Measurements from ENCODE around the gene KATNAL2. TPM values are rescaled to one million over a fixed set of nuclear protein-coding genes. Genes with fewer than 3 reads are reported as not detected.

KATNAL2 gene
- 3.8 TPM for total RNA-seq
- long read RNA-seq, partial matches to known transcripts: 0 of 4 reads
- long read RNA-seq, other reads (novel, unspliced or antisense): 4 of 4 reads

DNA sequence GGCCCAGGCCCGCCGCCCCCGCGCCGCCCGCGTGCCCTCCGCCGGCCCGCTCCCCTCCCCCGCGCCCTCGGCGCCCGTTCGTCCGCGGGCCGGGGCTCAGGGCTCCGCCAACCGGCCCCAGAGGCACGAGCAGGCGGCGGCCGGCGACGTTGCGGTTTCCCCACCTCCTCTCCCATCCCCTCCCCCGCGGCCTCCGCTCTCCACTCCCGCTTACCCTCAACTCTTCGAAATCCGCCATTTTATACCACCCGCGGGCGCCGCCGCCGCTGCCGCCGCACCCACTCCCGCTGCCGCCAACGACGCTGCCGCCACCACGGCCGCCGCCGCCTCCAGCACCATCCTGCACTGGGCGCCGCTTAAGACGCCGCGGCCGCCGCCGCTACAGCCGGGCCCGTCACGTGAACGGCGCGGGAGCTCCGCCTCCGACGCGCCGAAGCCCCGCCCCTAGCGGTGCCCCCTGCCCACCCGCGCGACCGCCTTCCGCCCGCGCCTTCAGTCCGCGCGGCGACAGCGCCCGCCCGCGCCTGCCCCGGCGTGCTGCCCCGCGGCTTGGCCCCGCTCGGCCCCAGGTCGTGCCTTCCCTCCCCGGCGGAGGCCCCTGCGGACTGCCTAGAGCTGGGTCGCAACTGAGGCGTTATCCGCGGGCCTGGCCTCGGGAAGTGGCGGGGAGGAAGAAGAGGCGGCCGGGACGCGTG lies at the start of gene KATNAL2, which contains the start of gene PIAS2:
Gene KATNAL2, plus strand, starts transcription at position 495 of the 695 bp plus-strand sequence. CDS start 29,271 bp downstream, outside the sequence.
Gene PIAS2, minus strand, starts transcription at position 400 of the 695 bp plus-strand sequence. Its CDS starts 162 bp downstream, at position 238.
- peaks cover 28% of the 10 kb centered on the region for H3K4me1 ChIP-seq
- H3K36me3 ChIP-seq: no peaks in the 10 kb centered on the region
- H3K9me3 ChIP-seq: no peaks in the 10 kb centered on the region
- DNase-seq: peak; percentile 86
- H3K27ac ChIP-seq: peak within 1 kb of the TSS; percentile 87
- no peak for TF ChIP-seq CTCF (IDR thresholded peaks at IDR 0.05)
- H3K27me3 ChIP-seq (ENCODE audit: low read depth): no peaks in the 10 kb centered on the region
- H3K4me3 ChIP-seq: peak within 1 kb of the TSS; percentile 77
- ATAC-seq: peak; percentile 96 to 98
- intact Hi-C loops (cut with DNase I): no loop called here

GRCh38 chr18:46868169-46868921 lies 49.1 kb upstream of the KATNAL2 start:
- Histone ChIP-seq H3K9me3 (peaks cover 15% of the 10 kb centered on the region), H3K4me3 (no peak overlapping the region), H3K27ac (no peak overlapping the region), H3K36me3 (no peaks in the 10 kb centered on the region), H3K27me3 (ENCODE audit: low read depth) (no peaks in the 10 kb centered on the region), H3K4me1 (no peaks in the 10 kb centered on the region)
- no peak for TF ChIP-seq CTCF (IDR thresholded peaks at IDR 0.05)
- no peak for DNase-seq
- no peak for ATAC-seq
- intact Hi-C loops (cut with DNase I): no loop called here

DNA sequence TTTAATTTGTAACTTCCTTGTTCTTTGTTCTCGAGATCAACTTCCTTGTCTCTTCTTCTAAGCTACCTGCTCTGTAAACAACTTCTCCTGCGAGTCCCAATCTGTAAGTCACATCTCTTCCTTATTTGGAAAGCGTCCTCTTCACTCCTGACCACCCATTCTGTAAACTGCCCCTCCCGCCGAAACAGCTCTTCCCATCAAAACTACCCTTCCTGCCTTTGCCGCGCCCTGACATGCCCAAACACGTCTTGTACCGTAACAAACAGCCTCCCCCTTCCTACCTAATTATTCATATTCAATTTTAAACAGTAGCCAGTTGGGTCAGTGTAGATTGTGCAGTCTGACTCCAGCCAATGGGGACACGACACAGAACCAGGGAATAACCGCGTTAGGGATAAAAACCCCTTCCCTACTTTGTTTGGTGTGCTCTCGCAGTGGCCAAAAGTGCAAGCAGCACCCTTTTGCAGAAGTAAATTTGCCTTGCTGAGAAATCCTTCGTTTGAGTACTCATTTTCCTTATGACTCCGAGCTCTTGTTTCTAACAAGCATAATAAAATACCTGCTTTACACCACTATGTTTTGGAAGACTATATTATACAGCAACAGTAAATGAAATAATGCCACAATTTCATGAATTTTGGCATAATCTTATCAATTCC lies 39.9 kb upstream of the KATNAL2 start:
- no peaks in the 10 kb centered on the region for H3K4me1 ChIP-seq
- no peak for TF ChIP-seq CTCF (IDR thresholded peaks at IDR 0.05)
- peaks cover 11% of the 10 kb centered on the region for H3K9me3 ChIP-seq
- H3K27ac ChIP-seq: no peak overlapping the region
- H3K27me3 ChIP-seq (ENCODE audit: low read depth): no peaks in the 10 kb centered on the region
- no peak for DNase-seq
- no peaks in the 10 kb centered on the region for H3K36me3 ChIP-seq
- intact Hi-C loops (cut with DNase I): no loop called here
- no peak for ATAC-seq
- H3K4me3 ChIP-seq: no peak overlapping the region

DNA sequence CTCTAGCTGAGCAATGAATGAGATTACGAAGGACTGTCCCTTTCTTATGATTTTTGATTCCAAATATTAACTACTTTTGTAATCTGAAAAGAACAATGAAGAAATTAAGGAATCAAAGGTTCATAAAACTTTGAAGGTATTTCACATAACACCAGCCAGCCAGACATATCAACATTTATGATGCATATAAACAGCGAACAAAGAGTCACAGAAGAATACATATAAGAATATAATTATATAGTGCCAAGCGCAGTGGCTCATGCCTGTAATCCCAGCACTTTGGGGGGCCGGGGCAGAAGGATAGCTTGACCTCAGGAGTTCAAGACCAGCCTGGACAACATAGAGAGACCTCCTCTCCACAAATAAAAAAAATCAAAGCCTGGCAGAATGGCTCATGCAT lies 34.2 kb upstream of the KATNAL2 start:
- no peaks in the 10 kb centered on the region for H3K36me3 ChIP-seq
- no peak for TF ChIP-seq CTCF (IDR thresholded peaks at IDR 0.05)
- H3K4me3 ChIP-seq: no peak overlapping the region
- intact Hi-C loops (cut with DNase I): no loop called here
- no peaks in the 10 kb centered on the region for H3K27me3 ChIP-seq (ENCODE audit: low read depth)
- no peak for DNase-seq
- H3K27ac ChIP-seq: no peak overlapping the region
- no peaks in the 10 kb centered on the region for H3K4me1 ChIP-seq
- H3K9me3 ChIP-seq: peaks cover 10% of the 10 kb centered on the region
- ATAC-seq: no peak

DNA sequence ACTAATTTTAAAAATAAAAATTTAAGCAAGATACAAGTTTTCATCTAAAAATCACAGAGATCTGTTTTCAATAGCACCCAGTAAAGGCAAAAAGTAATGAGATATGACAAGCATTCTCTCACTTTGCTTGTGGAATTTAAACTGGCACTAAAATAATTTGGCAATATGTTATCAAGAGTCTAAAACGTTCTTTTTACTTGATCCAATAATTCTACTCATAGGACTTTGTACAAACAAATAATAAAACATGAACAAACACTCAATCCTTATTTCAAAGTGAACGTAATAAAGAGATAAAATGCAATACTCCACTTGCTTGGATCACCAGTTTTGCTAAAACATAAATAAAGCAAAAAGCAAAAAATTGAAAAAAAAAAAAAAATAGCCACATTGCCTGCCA lies 30.5 kb upstream of the KATNAL2 start:
- Histone ChIP-seq H3K9me3 (peaks cover 20% of the 10 kb centered on the region), H3K36me3 (peaks cover 13% of the 10 kb centered on the region), H3K27me3 (ENCODE audit: low read depth) (no peaks in the 10 kb centered on the region), H3K4me1 (no peaks in the 10 kb centered on the region), H3K4me3 (no peak overlapping the region), H3K27ac (no peak overlapping the region)
- no peak for ATAC-seq
- intact Hi-C loops (cut with DNase I): no loop called here
- TF ChIP-seq CTCF (IDR thresholded peaks at IDR 0.05): no peak
- no peak for DNase-seq
